Nephron progenitor cell (in vitro differentiated cells): ENCODE data around the gene DEDD.

Experiments
- DNase-seq: peaks from one replicate; pipeline ENCODE4 v3.0.0; 2021
- H3K27ac Mint-ChIP-seq: 2 replicates; pipeline ENCODE4 v1.8.0; 2021; ENCODE audit warnings: mild to moderate bottlenecking, moderate library complexity, mixed read lengths
- H3K27me3 Mint-ChIP-seq: 2 replicates; pipeline ENCODE4 v1.8.0; 2021; ENCODE audit warnings: mild to moderate bottlenecking, low read depth, mixed read lengths; ENCODE audit not compliant: poor library complexity
- H3K36me3 Mint-ChIP-seq: 2 replicates; pipeline ENCODE4 v1.8.0; 2021; ENCODE audit warnings: low read depth, mixed read lengths
- H3K4me1 Mint-ChIP-seq: 2 replicates; pipeline ENCODE4 v1.8.0; 2021; ENCODE audit warnings: mixed read lengths
- H3K4me3 Mint-ChIP-seq: 2 replicates; pipeline ENCODE4 v1.8.0; 2021; ENCODE audit warnings: mild to moderate bottlenecking, moderate library complexity, mixed read lengths
- H3K9me3 Mint-ChIP-seq: 2 replicates; pipeline ENCODE4 v1.8.0; 2021; ENCODE audit warnings: mild to moderate bottlenecking, moderate library complexity, mixed read lengths
- TF ChIP-seq, protein P1 (sequence below): fragments of 200-600 bp; sonication (generic); IDR thresholded peaks from 2 replicates; pipeline ENCODE4 v1.5.0; 2021; ENCODE audit warnings: antibody characterized with exemption

Gene DEDD

DNA sequence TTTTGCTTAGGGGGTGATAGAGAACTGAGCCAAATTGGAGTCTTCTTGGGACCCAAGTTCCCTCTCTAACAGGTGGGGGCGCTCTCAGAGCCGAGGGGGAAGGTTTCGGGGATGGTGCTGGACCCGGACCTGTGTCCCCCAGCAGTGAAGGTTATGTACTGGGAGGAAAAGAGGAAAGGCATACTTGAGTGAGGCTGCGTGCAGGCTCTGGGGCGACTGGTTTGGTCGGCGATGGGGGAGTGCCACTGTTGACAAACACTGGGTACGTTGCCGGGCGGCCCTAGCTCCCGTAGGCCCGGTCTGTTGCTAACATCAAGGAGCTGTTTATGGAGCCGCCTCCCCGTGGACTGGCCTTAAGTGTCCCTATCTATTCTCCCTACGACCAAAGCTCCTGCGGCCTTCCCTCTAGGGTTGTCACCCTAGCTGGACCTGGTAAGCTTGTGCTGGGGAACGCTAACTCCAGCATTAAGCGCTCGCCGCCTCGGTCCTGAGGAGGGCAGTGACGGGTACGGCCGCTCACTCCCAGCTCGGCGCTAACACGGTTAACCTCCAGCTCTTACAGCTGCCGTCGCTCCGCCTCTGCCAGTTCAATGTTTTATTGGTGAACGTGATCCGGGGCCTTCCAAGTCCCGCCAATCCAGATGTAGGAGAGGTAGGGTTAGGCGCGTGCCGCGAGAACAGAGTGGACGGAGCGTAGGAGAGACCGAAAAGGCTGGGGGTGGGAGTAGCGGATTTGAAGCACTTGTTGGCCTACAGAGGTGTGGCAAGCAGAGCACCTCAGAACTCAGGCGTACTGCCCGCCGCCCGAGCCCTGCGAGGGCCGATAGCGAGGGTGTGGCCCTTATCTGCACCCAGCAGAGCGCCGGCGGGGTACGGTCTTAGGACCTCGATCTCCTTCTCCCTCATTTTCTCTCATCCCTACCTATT, 33.5 kb upstream of the DEDD start, which contains the start of gene PPOX:
Gene PPOX, plus strand, starts transcription at position 685 of the 927 bp plus-strand sequence. CDS start 422 bp downstream, outside the sequence.
- H3K9me3 Mint-ChIP-seq, result no peaks in the 10 kb centered on the region
- H3K27ac Mint-ChIP-seq, result peak within 1 kb of the TSS; percentile 99
- peaks cover 42% of the 10 kb centered on the region for H3K36me3 Mint-ChIP-seq
- TF ChIP-seq, protein P1, sequence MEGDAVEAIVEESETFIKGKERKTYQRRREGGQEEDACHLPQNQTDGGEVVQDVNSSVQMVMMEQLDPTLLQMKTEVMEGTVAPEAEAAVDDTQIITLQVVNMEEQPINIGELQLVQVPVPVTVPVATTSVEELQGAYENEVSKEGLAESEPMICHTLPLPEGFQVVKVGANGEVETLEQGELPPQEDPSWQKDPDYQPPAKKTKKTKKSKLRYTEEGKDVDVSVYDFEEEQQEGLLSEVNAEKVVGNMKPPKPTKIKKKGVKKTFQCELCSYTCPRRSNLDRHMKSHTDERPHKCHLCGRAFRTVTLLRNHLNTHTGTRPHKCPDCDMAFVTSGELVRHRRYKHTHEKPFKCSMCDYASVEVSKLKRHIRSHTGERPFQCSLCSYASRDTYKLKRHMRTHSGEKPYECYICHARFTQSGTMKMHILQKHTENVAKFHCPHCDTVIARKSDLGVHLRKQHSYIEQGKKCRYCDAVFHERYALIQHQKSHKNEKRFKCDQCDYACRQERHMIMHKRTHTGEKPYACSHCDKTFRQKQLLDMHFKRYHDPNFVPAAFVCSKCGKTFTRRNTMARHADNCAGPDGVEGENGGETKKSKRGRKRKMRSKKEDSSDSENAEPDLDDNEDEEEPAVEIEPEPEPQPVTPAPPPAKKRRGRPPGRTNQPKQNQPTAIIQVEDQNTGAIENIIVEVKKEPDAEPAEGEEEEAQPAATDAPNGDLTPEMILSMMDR, result peak; percentile 40
- peaks cover 2% of the 10 kb centered on the region for H3K27me3 Mint-ChIP-seq
- peak; percentile 87 for DNase-seq
- H3K4me3 Mint-ChIP-seq, result peak within 1 kb of the TSS; percentile 89
- H3K4me1 Mint-ChIP-seq, result peaks cover 56% of the 10 kb centered on the region

DNA sequence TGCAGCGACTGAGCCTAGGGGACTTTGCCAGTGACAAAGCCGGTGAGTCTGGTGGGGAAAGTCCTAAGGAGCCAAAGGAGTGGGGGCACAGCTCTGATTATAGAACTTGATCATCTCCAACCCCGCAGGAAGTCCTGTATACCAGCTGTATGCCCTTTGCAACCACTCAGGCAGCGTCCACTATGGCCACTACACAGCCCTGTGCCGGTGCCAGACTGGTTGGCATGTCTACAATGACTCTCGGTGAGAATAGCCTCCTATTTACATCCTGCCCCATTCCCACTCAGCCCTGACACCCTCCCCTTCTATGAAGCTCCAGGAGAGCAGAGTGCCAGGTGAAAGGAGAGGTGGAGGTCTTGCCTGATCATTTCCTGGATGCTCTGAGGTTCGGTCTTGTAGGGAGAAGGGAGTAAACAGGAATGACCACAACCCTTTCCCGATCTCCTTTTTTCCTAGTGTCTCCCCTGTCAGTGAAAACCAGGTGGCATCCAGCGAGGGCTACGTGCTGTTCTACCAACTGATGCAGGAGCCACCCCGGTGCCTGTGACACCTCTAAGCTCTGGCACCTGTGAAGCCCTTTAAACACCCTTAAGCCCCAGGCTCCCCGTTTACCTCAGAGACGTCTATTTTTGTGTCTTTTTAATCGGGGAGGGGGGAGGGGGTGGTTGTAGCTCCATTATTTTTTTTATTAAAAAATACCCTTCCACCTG, 32.6 kb upstream of the DEDD start:
- peaks cover 40% of the 10 kb centered on the region for H3K36me3 Mint-ChIP-seq
- peak overlapping the region; percentile 93 for H3K27ac Mint-ChIP-seq
- H3K4me3 Mint-ChIP-seq, result peak overlapping the region; percentile 72
- DNase-seq, result no peak
- H3K27me3 Mint-ChIP-seq, result peaks cover 2% of the 10 kb centered on the region
- H3K4me1 Mint-ChIP-seq, result peaks cover 66% of the 10 kb centered on the region
- H3K9me3 Mint-ChIP-seq, result no peaks in the 10 kb centered on the region
- TF ChIP-seq, protein P1, result no peak

DNA sequence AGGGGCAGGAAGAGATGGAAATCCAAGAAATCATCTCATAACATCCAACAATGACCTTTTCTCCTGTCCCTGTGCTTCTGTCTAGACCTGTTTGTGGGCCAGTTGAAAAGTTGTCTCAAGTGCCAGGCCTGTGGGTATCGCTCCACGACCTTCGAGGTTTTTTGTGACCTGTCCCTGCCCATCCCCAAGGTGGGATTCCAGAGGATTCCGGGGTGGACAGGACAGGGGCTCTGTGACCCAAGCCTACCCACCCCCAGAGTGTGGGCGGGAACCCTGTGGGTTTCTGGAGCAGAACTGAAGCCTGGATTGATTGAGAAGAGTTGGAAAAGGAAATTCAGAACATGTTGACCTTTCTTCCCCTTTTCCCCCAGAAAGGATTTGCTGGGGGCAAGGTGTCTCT, 31.3 kb upstream of the DEDD start:
- TF ChIP-seq, protein P1, result no peak
- Mint-ChIP-seq H3K27ac (peak overlapping the region; percentile 93), H3K27me3 (peaks cover 2% of the 10 kb centered on the region), H3K4me3 (no peak overlapping the region), H3K36me3 (peaks cover 35% of the 10 kb centered on the region), H3K4me1 (peaks cover 75% of the 10 kb centered on the region), H3K9me3 (no peaks in the 10 kb centered on the region)
- no peak for DNase-seq

DNA sequence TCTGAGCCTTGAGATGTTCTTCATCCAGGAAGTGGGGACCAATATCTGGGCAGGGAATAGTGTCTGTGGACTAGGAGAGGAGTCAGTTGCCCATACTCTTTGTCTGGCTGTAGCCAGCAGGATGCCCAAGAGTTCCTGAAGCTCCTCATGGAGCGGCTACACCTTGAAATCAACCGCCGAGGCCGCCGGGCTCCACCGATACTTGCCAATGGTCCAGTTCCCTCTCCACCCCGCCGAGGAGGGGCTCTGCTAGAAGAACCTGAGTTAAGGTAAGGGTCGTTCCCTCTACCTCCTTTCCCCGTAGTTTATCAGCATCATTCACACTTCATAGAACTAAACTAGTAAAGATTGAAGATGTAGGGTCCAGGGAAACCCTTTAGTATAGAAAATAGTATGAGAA, 30.3 kb upstream of the DEDD start:
- peaks cover 42% of the 10 kb centered on the region for H3K36me3 Mint-ChIP-seq
- TF ChIP-seq, protein P1, result no peak
- peaks cover 78% of the 10 kb centered on the region for H3K4me1 Mint-ChIP-seq
- DNase-seq, result no peak
- no peak overlapping the region for H3K4me3 Mint-ChIP-seq
- H3K27ac Mint-ChIP-seq, result no peak overlapping the region
- H3K9me3 Mint-ChIP-seq, result no peaks in the 10 kb centered on the region
- H3K27me3 Mint-ChIP-seq, result peaks cover 2% of the 10 kb centered on the region

DNA sequence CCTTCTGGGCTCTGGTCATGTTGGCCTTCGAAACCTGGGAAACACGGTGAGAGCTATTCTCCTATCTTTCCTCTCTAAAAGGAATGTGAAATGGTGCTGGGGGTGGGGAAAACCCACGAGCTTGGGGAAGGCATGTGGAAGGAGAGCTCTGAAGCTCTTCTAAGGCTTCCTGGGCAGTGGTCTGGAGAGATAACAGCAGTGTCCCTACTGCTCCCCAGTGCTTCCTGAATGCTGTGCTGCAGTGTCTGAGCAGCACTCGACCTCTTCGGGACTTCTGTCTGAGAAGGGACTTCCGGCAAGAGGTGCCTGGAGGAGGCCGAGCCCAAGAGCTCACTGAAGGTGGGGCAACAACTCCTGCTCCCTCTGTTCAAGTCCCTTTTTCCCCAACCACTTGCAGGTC, 29.6 kb upstream of the DEDD start:
- TF ChIP-seq, protein P1, result no peak
- Mint-ChIP-seq H3K27me3 (peaks cover 2% of the 10 kb centered on the region), H3K4me1 (peaks cover 76% of the 10 kb centered on the region), H3K27ac (no peak overlapping the region), H3K9me3 (no peaks in the 10 kb centered on the region), H3K36me3 (peaks cover 50% of the 10 kb centered on the region), H3K4me3 (peak overlapping the region; percentile 2)
- DNase-seq, result no peak
